ENCODE data around the gene SOCS4.
"Not testable (repeated sequence)": the region's sequence is repeated elsewhere in the genome, so short reads cannot be mapped to it uniquely, and the experiment has no call there.

Gene SOCS4

GRCh38 chr14:55028066-55028465 is 1.0 kb downstream of the SOCS4 start:
- Histone ChIP-seq H3K4me3 (replicated peaks; ENCODE audit: low read depth, low read length) (peak overlapping the region; percentile 100), H3K27me3 (replicated peaks; ENCODE audit: control insufficient read depth, insufficient read depth, low read length) (no peaks in the 10 kb centered on the region), H3K36me3 (ENCODE audit: control insufficient read depth, insufficient read depth, low read length) (no peaks in the 10 kb centered on the region; the same call in 1 of the 2 replicates)
- no peak for DNase-seq (ENCODE audit: extremely low read depth, insufficient read length)
- no peak for TF ChIP-seq CTCF (IDR thresholded peaks at IDR 0.05; ENCODE audit: insufficient read depth, low read length, poor library complexity, severe bottlenecking)

- DNase-seq (ENCODE audit: extremely low read depth, insufficient read length) = no peak
- TF ChIP-seq CTCF (IDR thresholded peaks at IDR 0.05; ENCODE audit: insufficient read depth, low read length, poor library complexity, severe bottlenecking) = no peak
- Histone ChIP-seq H3K36me3 (ENCODE audit: control insufficient read depth, insufficient read depth, low read length) (no peaks in the 10 kb centered on the region; the same call in 1 of the 2 replicates), H3K27me3 (replicated peaks; ENCODE audit: control insufficient read depth, insufficient read depth, low read length) (no peaks in the 10 kb centered on the region), H3K4me3 (replicated peaks; ENCODE audit: low read depth, low read length) (peak overlapping the region; percentile 100)
Measured at GRCh38 chr14:55028476-55028875, 1.4 kb downstream of the SOCS4 start.

- DNase-seq (ENCODE audit: extremely low read depth, insufficient read length) = no peak
- TF ChIP-seq CTCF (IDR thresholded peaks at IDR 0.05; ENCODE audit: insufficient read depth, low read length, poor library complexity, severe bottlenecking) = no peak
- H3K4me3 ChIP-seq (replicated peaks; ENCODE audit: low read depth, low read length) = no peak overlapping the region
- no peaks in the 10 kb centered on the region for H3K36me3 ChIP-seq (ENCODE audit: control insufficient read depth, insufficient read depth, low read length)
- no peaks in the 10 kb centered on the region for H3K27me3 ChIP-seq (replicated peaks; ENCODE audit: control insufficient read depth, insufficient read depth, low read length)
Measured at GRCh38 chr14:55031190-55031589, 4.2 kb downstream of the SOCS4 start.

- H3K36me3 ChIP-seq (ENCODE audit: control insufficient read depth, insufficient read depth, low read length); DNase-seq (ENCODE audit: extremely low read depth, insufficient read length); H3K4me3 ChIP-seq (replicated peaks; ENCODE audit: low read depth, low read length); H3K27me3 ChIP-seq (replicated peaks; ENCODE audit: control insufficient read depth, insufficient read depth, low read length): not testable (repeated sequence)
Measured at GRCh38 chr14:55037995-55038394, 11.0 kb downstream of the SOCS4 start.

- TF ChIP-seq CTCF (IDR thresholded peaks at IDR 0.05; ENCODE audit: insufficient read depth, low read length, poor library complexity, severe bottlenecking) = no peak
- no peak overlapping the region for H3K4me3 ChIP-seq (replicated peaks; ENCODE audit: low read depth, low read length)
- no peak for DNase-seq (ENCODE audit: extremely low read depth, insufficient read length)
- no peaks in the 10 kb centered on the region for H3K27me3 ChIP-seq (replicated peaks; ENCODE audit: control insufficient read depth, insufficient read depth, low read length)
- peaks cover 6% of the 10 kb centered on the region for H3K36me3 ChIP-seq (ENCODE audit: control insufficient read depth, insufficient read depth, low read length)
Measured at GRCh38 chr14:55038708-55039107, 11.7 kb downstream of the SOCS4 start.

- no peak for DNase-seq (ENCODE audit: extremely low read depth, insufficient read length)
- Histone ChIP-seq H3K36me3 (ENCODE audit: control insufficient read depth, insufficient read depth, low read length) (peaks cover 9% of the 10 kb centered on the region), H3K4me3 (replicated peaks; ENCODE audit: low read depth, low read length) (no peak overlapping the region), H3K27me3 (replicated peaks; ENCODE audit: control insufficient read depth, insufficient read depth, low read length) (no peaks in the 10 kb centered on the region)
- TF ChIP-seq CTCF (IDR thresholded peaks at IDR 0.05; ENCODE audit: insufficient read depth, low read length, poor library complexity, severe bottlenecking) = no peak
Measured at GRCh38 chr14:55043528-55043927, 16.5 kb downstream of the SOCS4 start.

Measured in GM06990 (cell line).